HG02852 (cell line): Measurements from ENCODE around the gene PRDM16.

Experiments used
- ATAC-seq: cut with Tn5 transposase; IDR thresholded peaks from one replicate; pipeline ENCODE4 v1.9.1; 2021; ENCODE audit warnings: mild to moderate bottlenecking, moderate library complexity; ENCODE audit not compliant: unreplicated experiment

PRDM16 gene

DNA sequence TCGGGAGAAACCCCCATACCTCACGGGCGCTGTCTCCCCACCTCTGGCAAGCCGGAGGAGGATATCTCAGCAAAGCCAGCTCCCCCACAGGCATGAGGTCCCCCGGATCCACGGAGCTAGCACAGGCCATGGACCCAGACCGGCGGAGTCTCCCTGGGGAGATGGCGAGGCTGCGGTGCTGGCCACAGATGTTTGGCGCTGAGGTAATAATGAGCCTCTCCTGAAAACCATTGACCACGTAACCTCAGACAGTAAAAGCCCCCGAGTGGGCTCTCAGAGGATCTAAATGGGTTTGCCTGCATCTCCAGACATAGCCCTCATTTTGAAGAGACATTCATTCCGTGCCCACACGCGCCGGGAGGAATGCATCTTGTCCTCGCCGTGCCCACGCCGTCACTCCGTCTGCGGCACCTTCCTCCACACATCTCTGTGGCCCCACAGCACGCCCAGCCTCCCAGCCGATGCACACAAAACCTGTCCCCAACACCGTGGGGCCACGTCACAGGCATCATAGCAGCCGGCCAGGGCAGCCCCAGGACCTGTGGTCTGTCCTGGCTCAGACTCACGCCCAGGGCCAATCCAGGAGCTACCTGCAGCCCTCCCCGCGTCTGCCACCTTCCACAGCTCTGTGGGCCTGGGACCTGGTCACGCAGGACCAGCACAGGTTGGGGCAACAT is 150.9 kb downstream of the PRDM16 start:
- ATAC-seq = no peak

DNA sequence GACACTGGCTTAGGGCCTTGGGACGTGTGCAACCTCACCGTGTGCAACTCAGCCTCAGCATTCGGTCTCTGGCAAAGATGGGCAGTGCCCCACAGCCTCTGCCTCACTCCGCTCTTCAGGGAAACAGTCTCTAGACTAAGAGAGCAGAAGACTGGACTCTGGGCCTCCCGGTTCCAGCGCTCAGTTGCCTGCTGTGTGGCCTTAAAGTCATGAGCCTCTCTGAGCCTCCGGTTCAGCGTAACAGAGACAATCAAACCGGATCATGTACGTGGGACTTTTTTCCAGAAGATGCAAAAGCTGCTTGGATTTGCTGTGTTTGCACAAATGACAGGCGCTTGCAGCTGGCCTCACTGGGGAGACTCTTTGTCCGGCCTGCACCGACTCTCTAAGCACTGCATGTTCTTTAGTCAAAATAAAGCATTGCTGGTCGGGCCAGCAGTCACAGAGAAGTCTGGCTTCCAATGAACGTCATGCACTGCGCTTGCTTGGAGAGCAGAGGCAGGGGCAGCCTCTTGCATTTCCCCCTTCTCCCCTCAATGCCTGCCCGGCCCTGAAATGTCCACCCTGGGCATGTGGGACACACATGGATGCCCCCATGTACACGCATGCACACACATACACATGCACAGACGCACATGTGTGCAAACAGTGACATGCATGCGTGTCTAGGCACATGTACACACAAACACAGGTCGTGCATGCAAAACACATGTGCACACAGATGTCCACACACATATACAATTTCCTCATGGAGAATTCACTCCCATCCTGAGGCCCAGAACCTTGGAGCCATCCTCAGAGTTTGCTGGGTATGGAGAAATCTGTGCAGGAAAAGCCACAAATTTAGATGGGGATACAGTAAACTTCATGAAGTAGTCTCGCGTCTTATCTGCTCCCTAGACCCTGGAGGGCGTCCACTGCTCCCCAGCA is 152.4 kb downstream of the PRDM16 start:
- no peak for ATAC-seq

DNA sequence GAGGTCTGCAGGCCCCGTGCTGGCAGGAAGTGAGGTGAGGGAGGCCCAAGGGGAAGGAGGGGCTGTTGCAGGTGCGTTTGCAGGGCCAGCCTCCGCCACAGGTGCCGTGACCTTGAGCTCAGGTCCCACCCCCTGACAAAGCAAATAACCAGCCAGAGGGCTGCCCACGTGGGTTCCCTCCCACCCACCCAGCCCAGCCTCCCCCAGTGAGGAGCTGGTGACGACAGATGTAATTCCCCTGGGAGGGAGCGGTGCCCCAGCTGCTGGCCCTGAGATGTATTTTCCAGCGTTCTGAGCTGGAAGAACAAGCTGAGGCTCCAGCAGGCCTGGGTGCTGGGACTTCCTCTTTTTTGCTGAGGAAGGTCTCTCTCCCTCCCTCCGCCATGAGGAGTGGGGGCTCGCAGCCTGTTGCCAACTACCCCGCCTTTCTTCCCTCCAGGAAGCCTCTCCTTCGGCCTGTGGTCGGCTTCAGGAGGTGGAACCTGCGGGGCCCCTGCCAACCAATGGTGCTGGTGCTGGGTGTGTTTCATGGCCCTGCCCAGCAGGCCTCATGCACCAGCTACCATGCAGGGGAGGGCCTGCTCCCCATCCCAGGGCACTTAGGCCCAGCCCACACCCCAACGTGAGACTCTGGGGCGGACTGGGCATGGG is 153.2 kb downstream of the PRDM16 start:
- ATAC-seq = no peak

DNA sequence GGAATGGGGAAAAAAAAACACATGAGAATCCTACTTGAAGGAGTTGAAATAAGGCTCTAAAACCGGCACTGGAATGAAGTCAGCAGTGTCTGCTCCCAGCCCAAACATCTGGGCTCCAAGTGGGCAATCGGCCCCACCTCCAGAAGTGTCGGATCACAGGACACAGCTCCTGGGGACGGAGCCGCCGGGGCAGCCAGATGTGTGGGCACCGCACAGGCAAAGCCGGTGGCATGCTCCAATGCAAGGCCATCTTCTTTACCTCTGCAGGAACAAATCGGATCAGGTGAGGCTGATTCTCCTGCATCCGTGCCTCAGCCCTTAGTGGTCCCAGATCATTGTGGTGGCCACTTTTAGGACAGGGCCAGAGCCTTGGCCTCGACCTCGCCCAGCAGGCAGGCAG is 156.7 kb downstream of the PRDM16 start:
- no peak for ATAC-seq

DNA sequence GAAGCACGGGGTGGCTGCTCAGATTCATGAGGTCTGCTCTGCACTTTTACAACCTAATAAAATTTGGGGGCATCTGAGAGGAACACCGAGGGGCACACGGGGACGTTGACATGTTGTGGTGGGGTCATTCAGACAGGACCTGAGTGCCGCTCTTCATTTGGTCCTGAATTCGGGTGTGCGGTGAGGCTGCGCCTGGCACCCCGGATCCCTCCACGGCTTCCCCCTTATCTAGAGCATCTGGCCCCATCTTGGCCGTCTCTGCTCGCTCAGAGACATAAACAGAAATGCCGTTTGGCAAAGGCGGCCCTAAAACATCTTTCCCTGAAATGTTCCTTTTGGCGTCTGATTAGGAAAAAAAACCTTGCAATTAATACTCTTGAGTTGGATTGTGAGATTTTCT is 157.2 kb downstream of the PRDM16 start:
- ATAC-seq = no peak

DNA sequence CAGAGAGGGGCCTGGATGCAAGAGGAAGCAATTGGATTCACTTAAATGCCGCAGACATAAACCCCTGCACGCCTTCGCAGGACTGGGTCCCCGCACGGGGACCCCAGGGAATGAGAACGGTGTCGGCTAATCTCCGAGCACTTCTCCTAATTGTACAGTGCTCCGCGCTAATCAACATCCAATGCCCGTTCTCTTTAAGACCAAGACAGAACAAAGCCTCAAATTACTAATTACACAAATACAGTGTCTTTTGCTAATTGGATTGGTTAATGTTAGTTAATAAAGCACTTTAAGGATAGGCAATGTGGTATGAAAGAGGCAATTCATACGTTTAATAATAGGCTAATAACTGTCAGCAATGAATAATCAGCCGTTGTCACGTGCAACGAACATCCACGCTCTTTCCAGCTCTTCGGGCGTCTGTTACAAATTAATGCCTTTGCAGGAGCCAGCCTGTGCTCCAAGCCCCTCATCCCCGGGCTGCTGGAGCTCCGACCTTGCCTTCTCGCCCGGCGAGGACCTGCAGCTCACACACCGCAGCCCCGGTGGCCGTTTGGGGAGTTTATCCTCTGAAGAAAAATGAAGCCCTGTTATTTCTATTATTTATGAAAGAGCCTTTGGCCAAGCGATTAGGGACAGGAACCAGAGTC is 157.8 kb downstream of the PRDM16 start:
- ATAC-seq = no peak

DNA sequence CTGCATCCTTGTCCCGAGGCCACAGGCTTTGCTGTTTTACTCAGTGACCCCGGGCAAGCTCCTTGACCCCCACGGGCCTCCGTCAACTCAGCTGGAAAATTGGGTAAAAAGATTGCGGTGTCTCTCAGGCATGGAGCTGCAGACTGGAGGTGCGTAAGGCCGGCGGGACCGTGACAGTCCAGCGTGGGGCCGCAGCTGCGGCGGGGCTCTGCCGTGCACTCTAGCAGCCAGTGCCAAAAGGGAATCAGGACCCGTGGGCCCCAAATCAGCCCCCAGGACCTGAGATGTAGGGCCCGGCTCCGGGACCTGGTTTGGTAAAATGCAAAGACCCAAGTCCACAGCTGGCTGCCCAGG is 158.3 kb downstream of the PRDM16 start:
- ATAC-seq = no peak

DNA sequence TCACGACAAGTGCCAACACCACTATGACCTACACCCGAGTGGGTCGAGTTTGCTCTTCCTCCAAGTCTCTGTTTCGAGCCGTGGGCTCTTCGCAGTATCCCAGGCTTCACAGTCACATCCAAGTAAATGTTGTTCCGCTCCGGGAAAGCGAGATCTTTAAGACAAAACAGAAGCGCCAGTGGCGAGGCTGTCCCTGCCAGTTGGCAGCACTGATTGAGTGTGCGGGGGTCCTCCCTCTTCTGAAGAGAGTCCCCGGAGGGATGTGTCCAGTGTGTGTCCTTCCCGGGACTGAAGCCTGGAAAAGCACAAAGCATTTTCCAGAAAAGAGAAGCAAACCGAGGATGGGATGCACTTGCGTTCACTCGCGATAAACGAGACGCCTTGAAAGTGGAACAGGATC is 158.9 kb downstream of the PRDM16 start:
- no peak for ATAC-seq

DNA sequence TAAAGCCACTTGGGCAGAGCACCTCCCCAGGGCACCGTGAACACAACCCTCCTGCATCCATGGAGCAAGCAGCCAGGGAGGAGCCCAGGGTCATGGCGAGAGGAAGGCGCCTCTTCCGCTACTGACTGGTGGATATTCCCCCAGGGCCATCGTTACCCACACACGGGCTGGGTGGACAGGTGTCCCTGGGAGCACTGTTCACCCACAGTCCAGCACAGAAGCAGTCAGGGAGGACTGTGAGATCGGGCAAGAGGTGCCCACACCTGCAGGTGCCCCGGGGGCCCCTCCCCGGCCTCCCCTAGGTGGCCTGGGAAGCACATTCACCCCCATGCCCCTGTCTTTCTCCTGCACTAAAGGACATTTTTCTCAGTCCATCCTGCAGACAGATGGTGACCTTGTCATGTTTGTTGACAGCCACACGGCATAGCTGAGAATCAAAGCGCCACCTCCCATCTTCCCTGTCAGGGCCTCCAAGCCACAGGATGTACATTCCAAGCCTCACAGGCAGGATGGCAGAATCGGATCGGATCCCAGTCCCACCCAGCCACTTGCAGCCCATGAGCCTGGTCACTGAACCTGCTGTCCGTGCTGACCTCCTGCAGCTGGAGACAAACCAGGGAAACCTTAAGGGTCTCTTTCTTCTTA is 160.2 kb downstream of the PRDM16 start:
- ATAC-seq = no peak

DNA sequence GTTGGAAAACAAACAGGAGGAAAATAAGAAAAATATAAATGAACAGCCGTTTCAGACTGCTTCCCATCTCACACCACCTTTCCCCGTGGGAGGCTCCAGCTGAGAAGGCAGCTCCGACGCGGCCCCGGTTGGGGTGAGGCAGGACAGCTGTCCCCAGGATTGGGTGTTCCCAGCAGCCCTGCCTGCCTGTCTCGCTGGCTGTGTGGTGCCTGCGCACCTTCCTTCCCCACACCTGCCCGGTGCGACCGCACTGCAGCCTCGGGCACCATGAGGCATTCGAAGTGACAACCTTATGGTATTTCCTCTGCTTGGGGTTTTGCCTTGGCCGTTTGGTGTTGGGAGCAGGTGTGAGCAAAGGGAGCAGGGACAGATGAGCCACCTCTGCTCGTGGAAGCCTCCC is 161.6 kb downstream of the PRDM16 start:
- ATAC-seq = no peak

DNA sequence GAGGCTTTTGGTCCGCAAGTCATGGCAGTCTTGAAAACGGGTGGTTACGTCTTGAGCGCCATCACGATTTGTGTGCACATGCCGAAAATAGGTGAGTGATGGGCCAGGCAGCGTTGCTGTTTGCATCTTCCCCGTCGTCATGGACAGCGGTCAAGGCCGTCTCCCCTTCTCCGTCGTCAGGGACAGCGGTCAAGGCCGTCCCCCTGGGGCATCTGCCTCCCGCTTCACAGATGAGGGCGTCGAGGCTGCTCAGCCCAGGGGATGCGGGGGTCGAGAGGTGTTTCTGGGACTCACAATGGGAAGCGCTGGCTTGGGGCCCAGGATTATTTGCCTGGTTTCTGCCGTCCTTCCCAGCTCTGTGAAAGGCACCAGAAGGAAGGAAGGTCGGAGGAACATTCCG is 162.2 kb downstream of the PRDM16 start:
- ATAC-seq = no peak

DNA sequence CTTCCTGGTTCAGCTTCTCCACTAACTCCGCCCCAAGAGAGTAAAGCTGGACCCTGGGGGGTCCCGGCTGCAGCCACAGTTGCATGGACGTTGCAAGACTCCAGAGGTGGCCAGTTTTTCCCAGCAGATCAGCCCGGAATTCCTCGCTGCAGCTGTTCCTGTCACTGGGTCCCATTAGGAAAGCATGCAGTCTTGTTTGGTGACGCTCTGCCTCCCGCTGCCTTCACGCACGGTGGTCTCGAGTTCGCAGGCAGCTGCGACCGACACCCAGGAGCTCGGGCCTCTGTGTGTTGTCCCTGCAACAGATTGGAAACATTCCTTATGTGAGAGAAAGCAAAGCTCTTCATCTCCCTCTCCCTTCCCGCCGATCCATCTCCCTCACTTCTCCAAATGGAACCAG is 162.8 kb downstream of the PRDM16 start:
- no peak for ATAC-seq

DNA sequence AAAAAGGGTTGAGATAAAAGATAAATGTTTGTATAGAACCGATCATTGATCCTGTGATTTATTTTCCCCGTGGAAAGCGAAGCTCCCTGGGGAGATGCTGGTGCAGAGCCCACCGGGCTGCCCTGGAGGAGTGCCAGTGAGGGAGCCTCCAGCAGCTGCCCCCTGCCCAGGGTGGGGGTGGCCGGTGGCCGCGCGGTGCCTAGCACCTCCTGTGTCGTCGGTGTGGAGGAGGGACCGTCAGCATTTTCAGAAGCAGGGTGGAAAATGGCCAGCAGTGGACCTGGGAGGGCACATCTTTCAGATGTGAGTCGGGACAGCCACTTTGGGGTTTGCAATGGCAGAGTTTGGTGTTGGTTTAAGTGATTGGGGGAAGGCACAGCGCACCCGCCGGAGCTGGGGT is 164.0 kb downstream of the PRDM16 start:
- no peak for ATAC-seq

DNA sequence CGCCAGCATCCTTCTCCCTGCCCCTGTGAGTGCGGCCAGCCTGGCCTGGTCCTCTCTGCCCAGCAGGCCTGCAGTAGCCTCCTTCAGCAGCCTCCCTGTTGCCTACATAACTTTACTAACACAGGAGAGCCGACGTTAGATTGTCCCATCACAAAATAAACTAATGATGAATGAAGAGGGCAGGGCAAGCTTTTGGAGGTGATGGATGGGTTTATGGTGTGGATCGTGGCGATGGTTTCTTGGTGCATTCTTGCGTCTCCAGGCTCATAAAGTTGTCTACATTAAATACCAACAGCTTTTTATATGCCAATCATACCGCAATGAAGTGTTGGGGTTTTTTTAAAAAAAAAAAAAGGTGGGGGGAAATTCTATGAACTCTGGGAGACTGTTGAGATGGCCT is 164.5 kb downstream of the PRDM16 start:
- no peak for ATAC-seq

DNA sequence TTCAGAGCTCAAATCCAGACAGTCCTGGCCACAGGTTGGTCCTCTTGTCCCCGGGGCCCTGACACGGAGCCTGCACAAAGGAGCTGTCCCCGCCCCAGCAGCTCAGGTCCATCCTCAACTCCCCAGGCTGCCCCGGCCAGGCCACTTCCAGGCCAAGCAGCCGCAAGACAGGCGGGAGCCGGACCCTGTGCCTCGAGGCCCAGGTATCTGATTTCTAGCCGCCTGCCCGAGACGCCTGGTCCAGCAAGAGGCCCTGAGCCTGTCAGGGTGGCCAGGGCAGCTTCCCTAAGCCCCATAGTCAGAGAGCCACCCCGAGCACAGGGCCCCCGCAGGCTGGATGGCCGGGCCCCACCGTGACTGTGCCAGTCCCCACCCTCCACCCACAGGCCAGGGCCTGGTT is 165.3 kb downstream of the PRDM16 start:
- no peak for ATAC-seq

DNA sequence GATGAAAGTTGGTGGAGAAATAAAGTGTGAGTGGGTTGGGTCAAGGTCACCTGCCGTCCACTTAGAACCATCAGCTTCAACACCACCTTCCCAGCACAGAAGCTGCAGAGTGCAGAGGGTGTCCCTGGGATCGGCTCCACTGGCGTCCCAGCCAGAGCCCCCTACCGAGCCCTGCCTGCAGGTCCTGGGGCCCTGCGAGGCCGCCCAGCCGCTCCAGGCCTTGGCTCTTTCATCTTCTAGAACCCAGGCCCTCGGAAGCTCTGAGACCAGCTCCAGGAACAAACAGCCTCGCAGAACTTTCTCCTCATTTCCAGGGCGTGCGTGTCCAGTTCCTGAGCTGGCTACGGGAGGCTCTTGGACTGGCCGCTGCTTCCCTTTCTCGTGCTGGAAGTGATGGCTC is 166.0 kb downstream of the PRDM16 start:
- ATAC-seq = no peak

DNA sequence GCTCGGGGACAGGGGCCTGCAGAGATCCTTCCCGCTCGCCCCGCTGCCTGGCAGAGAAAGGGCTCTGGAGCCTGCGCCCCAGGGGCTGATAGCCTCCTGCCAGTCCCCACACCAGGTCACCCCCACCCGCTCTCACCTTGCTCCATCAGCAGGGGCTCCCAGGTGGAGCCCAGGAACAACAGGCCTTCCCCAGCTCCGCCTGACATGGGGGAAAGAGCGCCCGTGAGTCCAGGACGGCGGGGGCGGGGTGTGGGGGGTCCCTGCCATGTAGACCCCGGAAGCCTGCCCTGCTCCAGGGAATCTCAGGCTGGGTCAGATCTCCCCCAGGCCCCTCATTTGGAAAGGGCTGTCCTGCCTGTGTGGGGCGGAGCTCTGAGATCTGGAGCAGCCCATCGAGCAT is 166.5 kb downstream of the PRDM16 start:
- no peak for ATAC-seq

DNA sequence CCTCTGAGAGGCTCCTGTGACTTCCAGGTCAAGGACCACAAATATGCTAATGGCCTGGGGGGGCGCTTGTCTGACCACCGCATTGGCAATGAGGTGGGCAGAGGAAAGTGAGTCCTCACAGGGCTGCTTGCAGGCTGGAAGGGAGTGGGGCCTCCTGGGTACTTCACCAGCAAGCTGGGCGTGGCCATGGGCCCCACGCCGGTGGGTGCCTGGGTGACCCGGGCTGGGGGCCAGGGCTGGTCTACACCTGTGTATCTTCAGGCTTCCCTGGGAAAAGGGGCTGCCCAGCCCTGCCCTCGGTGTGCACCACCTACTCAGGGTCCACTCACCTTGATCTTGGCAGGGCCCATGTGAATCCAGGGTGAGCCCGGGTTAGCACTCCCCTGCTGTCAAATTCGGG is 167.4 kb downstream of the PRDM16 start:
- no peak for ATAC-seq

DNA sequence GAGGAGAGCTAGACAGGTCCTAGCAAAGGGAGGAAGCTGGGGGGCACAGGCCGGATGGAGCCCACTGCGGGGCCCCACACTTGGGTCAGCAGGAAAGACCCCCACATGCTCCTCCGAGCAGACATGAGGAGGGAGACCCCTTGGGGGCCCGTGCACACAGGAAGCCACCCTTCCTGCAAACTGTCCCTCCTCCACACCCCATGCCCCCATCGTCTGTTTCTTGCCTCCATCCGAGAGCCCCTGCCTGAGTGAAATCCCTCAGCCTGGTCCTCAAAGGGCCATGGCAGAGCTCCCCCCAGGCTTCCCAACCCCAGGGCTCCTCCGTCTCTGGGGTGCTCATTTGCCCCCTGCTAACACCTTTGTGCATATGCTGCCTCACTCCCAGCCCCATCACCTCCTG is 168.0 kb downstream of the PRDM16 start:
- ATAC-seq = no peak

DNA sequence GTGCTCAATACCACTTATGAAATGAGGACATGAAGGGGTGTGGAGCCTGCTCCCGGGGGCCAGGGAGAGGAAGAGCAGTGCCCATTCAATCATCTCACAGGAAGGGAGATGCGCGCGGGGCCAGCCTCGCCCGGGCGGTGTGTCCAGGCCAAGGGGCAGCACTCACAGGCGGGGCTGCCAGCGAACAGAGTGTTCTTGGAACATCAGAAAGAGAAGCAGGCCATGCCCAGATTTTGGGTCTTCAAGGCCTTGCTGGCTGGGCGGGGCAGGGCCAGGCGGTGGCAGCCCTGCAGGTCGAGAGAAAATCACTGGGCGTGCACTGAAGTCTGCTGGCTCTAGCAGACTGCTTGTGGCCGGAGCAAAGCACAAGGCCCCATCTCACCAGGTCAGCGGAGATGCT is 168.6 kb downstream of the PRDM16 start:
- no peak for ATAC-seq
